Neutrophil (primary cell): ENCODE results near the gene RTP5.
A peak's percentile ranks its signal among the peaks of the same experiment; 100 is the strongest.

ENCODE experiments used
- H3K27ac ChIP-seq: fragments of 200-600 bp; sonication (generic); 2 replicates; pipeline ENCODE4 v1.5.1; 2016; ENCODE audit warnings: mild to moderate bottlenecking, moderate library complexity
- H3K27me3 ChIP-seq: fragments of 200-600 bp; sonication (generic); 2 replicates; pipeline ENCODE4 v1.6.0; 2016; ENCODE audit warnings: mild to moderate bottlenecking
- H3K36me3 ChIP-seq: fragments of 200-600 bp; sonication (generic); 2 replicates; pipeline ENCODE4 v1.5.1; 2017
- H3K4me1 ChIP-seq, 2 experiments: fragments of 200-600 bp in 1 of 2; sonication (generic) in 1 of 2; 1 replicate in 1 of 2; 2 replicates in 1 of 2; pipeline versions ENCODE4 v1.5.1 to v1.6.1; 2013 to 2016; ENCODE audit warnings: low read depth in 1 of 2, low read length in 1 of 2, mild to moderate bottlenecking in 1 of 2, moderate library complexity in 1 of 2; ENCODE audit not compliant: control insufficient read depth in 1 of 2, insufficient read depth in 1 of 2
- H3K4me3 ChIP-seq, 2 experiments: fragments of 200-600 bp in 1 of 2; sonication (generic) in 1 of 2; 1 replicate in 1 of 2; 2 replicates in 1 of 2; pipeline ENCODE4 v1.5.1; 2013 to 2016; ENCODE audit warnings: low read depth in 1 of 2, low read length in 1 of 2, mild to moderate bottlenecking in 1 of 2, moderate library complexity in 1 of 2
- H3K9me3 ChIP-seq: fragments of 200-600 bp; sonication (generic); 2 replicates; pipeline ENCODE4 v1.5.1; 2016
- CTCF ChIP-seq: fragments of 200-600 bp; sonication (generic); IDR thresholded peaks from 2 replicates; pipeline ENCODE4 v1.5.1; 2016; ENCODE audit warnings: antibody characterized with exemption

RTP5 gene

GRCh38 chr2:241837197-241837965 lies 32.1 kb upstream of the RTP5 start:
- Histone ChIP-seq H3K27ac (no peak overlapping the region), H3K4me3 (no peak overlapping the region), H3K9me3 (no peaks in the 10 kb centered on the region), H3K4me1 (no peaks in the 10 kb centered on the region), H3K36me3 (no peaks in the 10 kb centered on the region), H3K27me3 (peaks cover 36% of the 10 kb centered on the region)
- no peak for TF ChIP-seq CTCF

- Histone ChIP-seq H3K4me3 (no peak overlapping the region), H3K27ac (no peak overlapping the region), H3K4me1 (peaks cover 11 to 13% of the 10 kb centered on the region in 2 experiments), H3K36me3 (no peaks in the 10 kb centered on the region), H3K9me3 (no peaks in the 10 kb centered on the region), H3K27me3 (peaks cover 74% of the 10 kb centered on the region)
- no peak for TF ChIP-seq CTCF
Measured at GRCh38 chr2:241841181-241842066, 28.1 kb upstream of the RTP5 start.

- peaks cover 71% of the 10 kb centered on the region for H3K27me3 ChIP-seq
- TF ChIP-seq CTCF, result no peak
- H3K36me3 ChIP-seq, result no peaks in the 10 kb centered on the region
- H3K9me3 ChIP-seq, result no peaks in the 10 kb centered on the region
- peaks cover 11 to 13% of the 10 kb centered on the region in 2 experiments for H3K4me1 ChIP-seq
- H3K4me3 ChIP-seq, result no peak overlapping the region
- H3K27ac ChIP-seq, result no peak overlapping the region
Measured at GRCh38 chr2:241842067-241842415, 27.5 kb upstream of the RTP5 start.

GRCh38 chr2:241842620-241843211 lies 26.8 kb upstream of the RTP5 start:
- Histone ChIP-seq H3K9me3 (no peaks in the 10 kb centered on the region), H3K4me1 (peaks cover 11 to 13% of the 10 kb centered on the region in 2 experiments), H3K27me3 (peaks cover 64% of the 10 kb centered on the region), H3K27ac (no peak overlapping the region), H3K36me3 (no peaks in the 10 kb centered on the region), H3K4me3 (peak overlapping the region; percentile 40 to 45)
- no peak for TF ChIP-seq CTCF

GRCh38 chr2:241843321-241844065 lies 26.0 kb upstream of the RTP5 start:
- no peak overlapping the region for H3K27ac ChIP-seq
- H3K4me3 ChIP-seq, result no peak overlapping the region
- TF ChIP-seq CTCF, result no peak

More at GRCh38 chr2:241843321-241844065, 26.0 kb upstream of the RTP5 start:
- Histone ChIP-seq H3K9me3 (no peaks in the 10 kb centered on the region), H3K27me3 (peaks cover 56% of the 10 kb centered on the region), H3K4me1 (peaks cover 11 to 13% of the 10 kb centered on the region in 2 experiments), H3K36me3 (no peaks in the 10 kb centered on the region)
